Loucy (cell line): ENCODE data around the gene FAM131B.

Source experiments
- CTCF ChIP-seq: fragments of 200-600 bp; sonication (generic); conservative IDR thresholded peaks from 2 replicates; pipeline ENCODE4 v1.5.1; 2014; ENCODE audit warnings: mild to moderate bottlenecking, antibody characterized with exemption, low read length
- EZH2phosphoT487 ChIP-seq: fragments of 200-600 bp; IDR thresholded peaks from 2 replicates; pipeline ENCODE4 v1.6.1; 2018; ENCODE audit warnings: antibody characterized with exemption, mild to moderate bottlenecking, moderate library complexity, borderline replicate concordance

- no peak for TF ChIP-seq CTCF
- TF ChIP-seq EZH2phosphoT487, result no peak
These were observed 31.6 kb upstream of the FAM131B start for GRCh38 chr7:143394068-143394467.
